HG02610 (cell line): ENCODE data around the gene ISLR2.

ENCODE experiments used
- ATAC-seq: cut with Tn5 transposase; IDR thresholded peaks from one replicate; pipeline ENCODE4 v1.9.1; 2021; ENCODE audit warnings: mild to moderate bottlenecking, moderate library complexity; ENCODE audit not compliant: unreplicated experiment

Gene ISLR2

GRCh38 chr15:74175271-74176191 lies 45.1 kb downstream of the ISLR2 start:
- ATAC-seq: no peak

GRCh38 chr15:74176262-74177214 lies 46.2 kb downstream of the ISLR2 start:
- ATAC-seq: no peak

DNA sequence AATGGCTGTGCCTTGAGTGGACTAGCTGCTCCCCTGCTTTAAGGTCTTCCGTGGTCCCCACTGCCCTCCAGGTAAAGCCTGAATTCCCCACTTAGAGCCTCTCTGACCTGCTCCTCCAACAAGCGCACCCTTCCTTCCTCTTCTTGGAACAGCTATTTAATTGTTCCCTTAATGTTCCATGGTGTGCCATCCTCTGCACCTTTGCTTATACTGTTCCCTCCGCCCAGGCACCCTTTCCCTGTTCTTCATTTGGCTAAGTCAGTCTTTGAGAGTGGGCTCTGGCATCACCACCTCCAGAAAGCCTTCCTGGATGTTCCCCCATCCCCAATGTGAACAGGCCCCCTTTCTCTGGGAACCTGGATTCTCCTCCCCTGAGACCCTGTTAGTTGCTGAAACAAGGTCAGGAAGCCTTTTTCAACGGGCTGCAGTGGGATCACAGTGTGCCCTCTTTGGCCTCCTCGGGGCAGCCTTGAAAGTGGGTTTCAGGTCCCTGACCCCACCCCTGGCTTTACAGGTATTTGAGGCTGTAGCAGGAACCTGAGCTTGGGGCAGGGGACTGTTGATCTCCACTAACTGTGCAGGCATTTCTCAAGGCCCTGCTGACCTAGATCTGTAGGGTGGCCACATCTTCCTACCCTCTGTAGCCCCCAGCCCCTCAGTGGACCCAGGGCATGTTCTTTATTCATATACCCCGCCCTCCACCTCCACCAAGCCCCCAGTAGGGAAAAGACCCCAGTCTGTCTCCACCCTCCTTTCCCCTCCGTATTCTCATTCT lies 48.1 kb downstream of the ISLR2 start:
- no peak for ATAC-seq

DNA sequence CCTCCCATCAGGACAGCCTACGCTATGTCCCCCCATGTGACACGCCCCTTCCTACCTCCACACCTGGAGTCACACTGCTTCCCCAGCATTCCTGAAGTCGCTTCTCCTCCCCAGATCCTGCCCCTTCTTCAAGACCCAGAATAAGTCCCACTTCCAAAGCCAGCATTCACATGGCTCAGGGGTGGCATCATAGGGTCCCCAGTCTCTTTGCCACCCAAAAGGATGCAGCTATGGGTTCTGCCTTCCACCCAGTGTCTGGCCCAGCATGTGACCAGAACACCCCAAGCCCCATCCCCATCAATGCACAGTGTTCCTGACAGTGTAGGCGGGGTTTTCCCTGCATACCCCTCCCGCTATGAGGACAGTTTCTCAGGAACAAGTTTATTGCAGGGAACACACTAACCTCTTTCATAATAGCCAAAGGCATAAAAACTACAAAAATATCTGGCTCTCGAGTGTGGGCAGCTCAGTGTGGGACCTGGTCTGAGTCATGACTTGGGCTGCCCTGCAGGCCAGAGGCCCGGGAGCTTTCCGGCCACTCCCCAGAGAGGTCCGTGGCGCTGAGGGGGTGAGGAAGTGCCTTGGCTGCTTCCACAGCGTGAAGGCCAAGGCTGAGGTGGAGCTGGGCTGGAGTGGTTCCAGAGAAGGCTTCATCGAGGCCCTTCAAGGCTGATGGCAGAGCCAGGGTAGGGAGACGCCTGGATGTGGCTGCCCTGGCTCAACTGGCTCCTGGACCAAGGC lies 48.9 kb downstream of the ISLR2 start:
- ATAC-seq: no peak

DNA sequence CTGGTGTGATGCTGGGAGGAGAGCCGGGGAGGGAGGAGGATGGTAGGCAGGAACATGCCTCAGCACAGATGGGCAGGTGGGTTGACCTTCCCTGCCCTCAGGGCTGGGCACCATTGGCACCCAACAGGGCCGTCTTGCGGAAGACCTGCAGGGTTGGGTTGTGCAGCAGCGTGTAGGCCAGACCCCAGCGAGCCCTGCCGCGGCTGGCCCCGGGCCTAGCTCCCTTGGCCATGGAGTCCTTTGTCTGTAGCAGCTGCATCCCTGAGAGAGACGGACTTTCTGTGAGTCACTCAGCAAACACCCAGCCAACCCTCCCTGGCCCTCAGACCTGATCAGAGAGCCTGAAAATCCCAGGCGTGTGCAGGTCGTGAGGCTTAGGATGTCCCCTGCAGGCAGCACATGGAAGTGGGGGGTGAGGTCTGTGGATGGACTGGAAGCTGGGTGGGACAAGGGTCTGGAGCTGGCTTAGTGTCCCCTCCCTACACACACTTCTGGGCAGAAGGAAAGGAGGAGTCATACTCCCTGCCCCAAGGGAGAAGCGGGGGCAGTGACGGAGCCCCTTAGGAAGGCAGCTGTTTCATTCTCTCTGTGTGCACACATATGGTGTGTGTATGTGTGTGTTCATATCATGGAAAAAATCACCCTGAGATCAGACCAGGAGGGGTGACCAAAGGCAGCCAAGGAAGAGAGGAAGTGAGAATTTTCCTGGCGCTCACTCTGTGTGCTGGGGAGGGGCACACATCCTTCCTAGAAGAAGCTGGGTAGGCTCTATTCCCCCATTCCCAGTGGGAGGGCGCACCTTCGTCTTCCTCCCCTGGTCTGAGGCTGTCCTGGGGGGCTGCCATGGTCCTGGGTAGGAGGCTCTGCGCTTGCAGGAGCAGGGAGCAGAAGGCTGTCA lies 49.8 kb downstream of the ISLR2 start:
- ATAC-seq: no peak

- ATAC-seq: no peak
Measured at GRCh38 chr15:74180881-74181602, 50.7 kb downstream of the ISLR2 start.

GRCh38 chr15:74182131-74182530 lies 51.7 kb downstream of the ISLR2 start:
- ATAC-seq: no peak

DNA sequence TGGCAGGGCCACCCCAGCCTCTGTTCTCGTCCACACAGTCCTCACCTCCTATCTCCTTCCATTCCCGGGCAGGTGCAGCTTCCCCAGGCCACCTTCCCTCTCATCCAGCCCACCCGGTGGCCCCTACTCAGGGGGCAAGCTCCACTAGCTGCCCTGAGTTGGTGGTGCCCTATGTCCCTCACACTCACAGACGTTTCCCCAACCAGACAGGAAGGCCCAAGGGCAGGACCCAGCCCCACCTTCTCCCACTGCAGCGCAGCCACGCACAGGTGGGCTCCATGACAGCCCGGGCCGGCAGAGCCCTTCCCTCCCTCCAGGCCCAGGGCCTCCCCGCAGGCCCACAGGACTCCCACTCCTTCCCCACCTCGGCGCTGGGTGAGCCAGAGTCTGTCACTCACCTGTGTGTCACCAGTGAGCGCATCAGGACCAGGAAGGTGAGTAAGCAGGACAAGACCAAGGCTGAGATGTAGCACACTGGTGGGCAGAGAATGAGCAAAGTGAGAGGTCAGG lies 54.3 kb downstream of the ISLR2 start:
- no peak for ATAC-seq

- ATAC-seq: no peak
Measured at GRCh38 chr15:74185710-74186348, 55.4 kb downstream of the ISLR2 start.
